Eye (tissue), 1 donor: Measurements from ENCODE around the gene CSK.

Experiments
- DNase-seq: peaks from one replicate; pipeline ENCODE4 v3.0.0-alpha.2; 2015

The CSK gene

DNA sequence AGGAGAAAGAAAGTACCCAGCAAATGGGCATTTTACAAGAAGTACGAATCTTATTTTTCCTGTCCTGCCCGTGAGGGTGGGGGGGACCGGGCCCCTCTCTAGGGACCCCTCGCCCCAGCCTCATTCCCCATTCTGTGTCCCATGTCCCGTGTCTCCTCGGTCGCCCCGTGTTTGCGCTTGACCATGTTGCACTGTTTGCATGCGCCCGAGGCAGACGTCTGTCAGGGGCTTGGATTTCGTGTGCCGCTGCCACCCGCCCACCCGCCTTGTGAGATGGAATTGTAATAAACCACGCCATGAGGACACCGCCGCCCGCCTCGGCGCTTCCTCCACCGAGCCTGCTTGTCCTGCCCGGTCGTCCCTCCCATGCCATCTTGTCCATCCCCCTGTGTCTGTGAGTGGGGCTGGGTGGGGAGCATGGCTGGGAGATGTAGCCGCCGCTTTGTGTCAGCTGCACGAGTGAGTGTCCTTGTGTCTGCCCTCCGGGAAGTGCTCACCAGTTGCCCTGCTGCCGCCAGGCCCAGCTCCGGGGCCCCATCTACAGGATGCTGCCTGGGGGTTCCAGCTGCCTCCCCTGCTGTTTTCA lies 21.1 kb downstream of the CSK start:
- DNase-seq: no peak

DNA sequence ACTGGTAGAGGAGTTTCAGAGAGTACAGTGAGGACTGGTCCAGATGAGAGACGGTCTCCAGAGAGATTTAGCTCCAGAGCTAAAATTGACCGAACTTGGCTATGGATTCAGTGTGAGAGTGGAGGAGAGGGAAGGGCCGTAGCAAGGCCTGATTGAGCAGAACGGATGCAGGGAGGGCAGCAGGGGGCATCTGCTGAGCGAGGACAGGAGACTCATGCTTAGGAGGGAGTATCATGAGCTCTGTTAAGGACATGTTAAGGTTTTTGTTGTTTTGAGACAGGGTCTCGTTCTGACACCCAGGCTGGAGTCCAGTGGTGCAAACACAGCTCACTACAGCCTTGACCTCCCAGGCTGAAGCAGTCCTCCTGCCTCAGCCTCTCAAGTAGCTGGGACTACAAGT lies 23.1 kb downstream of the CSK start:
- DNase-seq: no peak

DNA sequence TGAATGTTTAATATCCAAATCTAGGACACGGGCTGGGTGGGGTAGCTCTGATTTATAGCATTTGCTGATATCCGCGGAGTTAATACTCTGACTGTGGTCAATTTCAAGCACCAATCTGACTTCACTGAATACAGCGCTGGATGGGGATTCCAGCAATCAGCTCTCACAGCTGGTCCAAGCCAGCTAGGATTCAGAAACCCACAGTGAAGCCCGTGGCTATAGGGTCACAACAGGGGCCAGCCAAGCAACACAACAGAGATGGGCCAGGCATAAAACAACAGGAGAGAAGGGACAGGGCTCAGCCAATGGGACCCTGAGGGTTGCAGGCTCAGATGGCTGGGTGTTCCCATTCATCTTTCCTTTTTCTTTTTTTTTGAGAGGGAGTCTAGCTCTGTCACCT lies 25.4 kb downstream of the CSK start:
- DNase-seq: no peak

DNA sequence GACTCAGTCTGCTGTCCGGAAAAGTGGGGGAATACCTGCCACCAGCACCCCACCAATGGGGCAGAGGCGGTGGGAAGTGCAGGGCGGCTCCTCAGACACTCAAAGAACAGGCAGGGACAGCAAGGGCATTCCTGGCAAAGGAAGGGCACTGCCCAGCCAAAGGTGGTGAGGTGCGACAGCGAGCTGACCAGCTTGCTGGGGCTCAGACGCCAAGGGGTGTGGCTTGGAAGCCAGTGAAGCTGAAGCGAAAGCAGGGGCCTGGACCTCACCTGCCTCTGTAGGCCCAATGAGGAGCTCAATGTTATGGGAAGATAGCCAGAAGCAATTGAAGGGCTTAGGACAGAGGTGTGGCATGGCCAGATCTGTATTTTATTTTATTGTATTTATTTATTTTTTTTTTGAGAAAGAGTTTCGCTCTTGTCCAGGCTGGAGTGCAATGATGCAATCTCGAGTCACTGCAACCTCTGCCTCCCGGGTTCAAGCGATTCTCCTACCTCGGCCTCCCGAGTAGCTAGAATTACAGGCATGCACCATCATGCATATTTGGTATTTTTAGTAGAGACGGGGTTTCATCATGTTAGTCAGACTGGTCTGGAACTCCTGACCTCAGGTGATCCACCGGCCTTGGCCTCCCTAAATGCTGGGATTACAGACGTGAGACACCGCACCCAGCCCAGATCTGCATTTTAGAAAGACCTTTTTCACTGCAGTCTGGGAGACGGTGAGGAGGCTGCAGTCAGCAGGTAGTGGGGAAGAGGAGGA lies 26.4 kb downstream of the CSK start:
- no peak for DNase-seq

DNA sequence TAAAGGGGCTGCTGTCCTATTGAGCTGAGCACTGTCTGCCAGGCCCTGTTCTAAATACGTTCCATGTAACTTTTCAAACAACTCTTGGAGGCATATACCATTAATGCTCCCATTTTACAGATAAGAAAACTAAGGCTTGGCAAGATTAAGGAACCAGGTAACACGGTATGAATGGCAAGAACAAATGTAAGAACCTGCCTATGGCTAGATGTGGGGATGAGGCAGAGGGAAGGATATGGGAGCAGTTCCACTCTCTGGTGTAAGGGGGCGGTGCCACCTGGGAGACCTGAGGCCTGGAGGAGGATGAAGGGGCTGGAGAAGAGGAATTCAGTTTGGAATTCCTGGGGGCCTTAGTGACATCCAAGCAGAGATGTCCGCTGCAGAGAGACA lies 27.0 kb downstream of the CSK start:
- no peak for DNase-seq

DNA sequence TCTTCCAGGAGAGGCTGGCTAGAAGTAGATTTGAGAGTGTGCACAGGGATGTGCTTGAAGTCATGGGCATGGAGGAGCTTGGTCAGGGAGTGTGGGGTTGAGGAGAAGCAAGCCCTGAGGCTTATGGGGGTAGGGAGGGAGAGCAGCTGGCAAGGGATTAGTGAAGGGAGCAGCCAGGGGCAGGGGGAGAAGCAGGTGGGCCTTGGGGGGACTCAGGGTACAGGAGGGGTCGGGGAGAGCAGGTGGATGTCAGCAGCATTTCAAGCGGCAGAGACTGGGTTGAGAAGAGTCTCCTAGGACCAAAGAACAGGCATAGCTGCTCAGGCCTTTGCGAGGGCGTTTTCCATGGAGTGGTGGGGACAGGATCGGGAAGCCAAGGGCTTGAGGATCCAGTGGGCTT lies 27.4 kb downstream of the CSK start:
- DNase-seq: no peak

DNA sequence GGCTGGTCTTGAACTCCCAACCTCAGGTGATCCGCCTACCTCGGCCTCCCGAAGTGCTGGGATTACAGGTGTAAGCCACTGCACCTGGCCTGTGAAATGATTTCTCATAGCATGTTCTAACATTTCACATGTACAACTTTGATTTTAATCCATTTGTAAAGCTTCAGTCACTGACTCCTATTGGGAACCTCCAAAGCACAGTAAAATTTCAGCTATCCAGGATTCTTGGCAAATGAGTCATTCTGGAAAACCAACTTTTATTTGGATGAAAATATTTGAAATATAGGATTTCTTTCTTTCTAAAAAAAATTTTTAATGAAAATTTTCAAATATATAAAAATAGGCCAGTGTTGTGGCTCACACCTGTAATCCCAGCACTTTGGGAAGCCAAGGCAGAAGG lies 28.1 kb downstream of the CSK start:
- DNase-seq: no peak

DNA sequence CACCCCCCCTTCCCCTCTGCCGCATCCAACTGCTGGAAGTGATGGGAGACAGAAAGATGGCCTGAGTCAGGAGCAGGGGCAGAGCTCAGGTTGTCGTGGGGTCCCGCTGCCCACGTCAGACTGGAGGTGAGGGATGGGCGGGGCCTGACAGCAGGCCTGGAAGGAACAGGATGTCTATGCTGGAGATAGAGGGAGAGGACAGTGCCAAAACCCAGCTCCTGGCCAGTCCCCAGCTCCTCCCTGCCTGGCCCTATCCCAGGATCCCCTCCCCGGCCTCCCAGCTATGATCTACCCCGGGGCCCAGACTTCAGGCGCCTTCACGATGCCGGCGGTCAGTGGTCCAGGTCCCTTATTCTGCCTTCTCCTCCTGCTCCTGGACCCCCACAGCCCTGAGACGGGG lies 30.7 kb downstream of the CSK start, which contains the start of gene LMAN1L:
Gene LMAN1L, plus strand, starts transcription at position 303 of the 400 bp plus-strand sequence. Its CDS starts 20 bp downstream, at position 323.
- DNase-seq: no peak

DNA sequence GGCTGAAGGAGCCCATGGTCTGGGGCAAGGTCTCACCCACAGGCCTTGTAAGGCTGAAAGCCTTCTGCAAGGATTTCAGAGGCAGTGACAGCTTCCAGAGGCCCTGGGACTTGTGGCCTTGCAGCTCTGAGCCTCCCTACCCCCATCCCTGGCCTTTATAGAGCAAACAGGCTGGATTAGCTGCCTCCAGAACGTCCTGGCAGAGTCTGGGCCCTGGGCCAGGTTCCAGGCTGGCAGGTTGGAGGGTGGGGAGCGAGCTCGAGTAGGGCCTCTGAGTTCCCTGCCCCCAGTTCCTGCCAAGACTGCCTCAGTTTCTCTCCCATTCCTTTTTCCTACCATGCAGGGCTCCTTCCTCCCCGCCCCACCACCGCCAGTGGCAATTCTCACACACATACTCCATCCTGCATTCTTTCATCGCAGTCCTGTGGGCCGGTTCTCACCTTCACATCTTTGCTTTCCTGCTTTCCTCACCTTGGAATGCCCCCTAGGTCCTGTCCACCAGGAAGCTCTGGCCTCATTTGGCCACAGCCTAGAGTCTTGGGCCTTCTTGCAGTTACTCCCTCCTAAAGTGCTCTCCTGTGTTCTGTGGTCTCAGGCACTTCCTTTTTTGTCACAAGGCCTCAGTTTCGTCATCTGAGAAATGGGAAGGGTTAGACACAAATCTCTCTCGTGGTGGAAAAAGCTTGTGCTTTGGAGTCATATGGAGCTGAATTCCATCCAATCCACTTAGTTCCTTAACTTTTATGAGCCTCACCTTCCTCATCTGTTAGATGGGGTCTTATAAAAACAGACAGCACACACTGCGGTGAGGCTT lies 33.4 kb downstream of the CSK start:
- DNase-seq: no peak

DNA sequence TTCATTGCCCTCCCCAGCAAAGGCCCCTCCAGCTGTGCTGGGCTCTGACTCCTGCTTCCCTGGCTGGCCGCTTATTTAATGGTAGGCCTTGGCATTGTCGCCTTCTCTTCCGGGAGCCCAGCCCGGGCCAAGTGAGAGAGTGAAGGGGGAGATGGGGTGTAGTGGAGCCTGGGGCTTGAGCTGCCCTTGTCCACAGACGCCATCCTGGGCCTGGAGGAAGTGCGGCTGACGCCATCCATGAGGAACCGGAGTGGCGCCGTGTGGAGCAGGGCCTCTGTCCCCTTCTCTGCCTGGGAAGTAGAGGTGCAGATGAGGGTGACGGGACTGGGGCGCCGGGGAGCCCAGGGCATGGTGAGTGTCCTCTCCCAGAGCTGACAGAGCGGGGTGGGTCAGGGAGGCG lies 34.1 kb downstream of the CSK start:
- no peak for DNase-seq

DNA sequence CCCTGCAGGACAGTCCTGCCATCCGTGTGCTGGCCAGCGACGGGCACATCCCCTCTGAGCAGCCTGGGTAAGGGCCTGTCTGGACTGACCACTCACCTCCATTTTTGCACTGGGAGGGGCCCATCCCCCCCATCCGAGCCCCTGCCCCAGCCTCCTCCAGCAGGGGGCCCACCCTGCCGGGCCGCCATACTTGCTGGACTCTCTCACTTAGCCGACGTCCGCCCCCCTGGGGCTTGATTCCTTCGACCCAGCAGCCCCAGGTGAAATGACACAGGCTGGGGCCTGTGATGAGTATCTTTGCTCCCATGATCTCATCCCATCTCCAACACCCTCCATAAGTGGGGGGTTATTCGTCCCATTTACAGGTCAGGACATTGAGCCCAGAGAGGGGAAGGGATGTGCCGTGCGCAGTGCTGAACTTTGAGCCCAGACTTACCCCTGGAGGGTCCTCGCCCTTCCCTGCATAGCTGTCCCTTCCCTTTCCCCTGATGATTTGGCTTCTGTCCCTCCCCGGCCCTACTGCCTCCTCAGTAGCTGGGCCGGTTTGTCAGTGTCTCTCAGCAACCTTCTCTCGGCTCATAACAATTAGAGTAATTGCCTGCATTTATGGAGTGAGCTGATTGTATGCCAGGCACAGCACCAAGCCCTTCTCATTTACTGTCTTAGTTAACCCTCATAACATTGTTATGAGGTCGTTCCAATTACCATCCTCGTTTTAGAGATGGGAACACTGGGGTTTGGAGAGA lies 34.9 kb downstream of the CSK start:
- DNase-seq: no peak

DNA sequence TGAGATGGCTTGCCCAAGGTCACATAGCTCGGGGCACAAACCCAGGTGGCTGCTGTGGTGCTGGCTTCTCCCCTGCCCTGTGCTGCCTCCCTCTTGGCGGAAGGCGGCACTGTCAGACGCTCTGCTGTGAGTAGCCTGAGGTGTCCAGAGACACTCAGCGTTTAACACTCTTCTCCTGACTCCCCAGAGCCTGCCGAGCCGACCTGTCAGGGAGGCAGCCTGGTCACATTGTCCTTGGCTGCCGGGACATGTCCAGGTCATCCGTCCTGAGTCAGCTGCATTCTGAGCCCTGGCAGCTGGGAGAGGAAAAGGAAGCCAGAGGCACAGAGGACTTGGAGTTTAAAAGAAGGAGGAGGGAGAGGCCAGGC lies 35.5 kb downstream of the CSK start:
- peak; percentile 51 for DNase-seq

DNA sequence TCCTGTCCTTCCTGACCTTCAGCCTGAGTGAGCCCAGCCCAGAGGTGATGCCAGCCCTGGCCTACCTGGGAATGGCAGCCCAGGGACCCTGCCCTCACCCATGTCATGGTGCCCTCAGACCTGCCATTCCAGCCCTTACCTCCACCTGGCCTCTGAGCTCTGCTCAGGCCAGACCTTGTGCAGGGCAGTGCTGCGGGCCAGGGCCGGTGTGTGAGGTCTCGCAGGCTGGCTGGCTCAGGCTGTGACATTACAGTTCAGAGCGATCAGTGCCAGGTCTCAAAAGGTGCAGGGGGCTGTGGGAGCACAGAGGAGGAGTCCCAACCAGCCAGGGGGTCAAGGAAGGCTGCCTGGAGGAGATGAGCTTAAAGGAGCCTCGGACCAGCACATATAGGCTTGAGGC lies 38.2 kb downstream of the CSK start:
- no peak for DNase-seq

DNA sequence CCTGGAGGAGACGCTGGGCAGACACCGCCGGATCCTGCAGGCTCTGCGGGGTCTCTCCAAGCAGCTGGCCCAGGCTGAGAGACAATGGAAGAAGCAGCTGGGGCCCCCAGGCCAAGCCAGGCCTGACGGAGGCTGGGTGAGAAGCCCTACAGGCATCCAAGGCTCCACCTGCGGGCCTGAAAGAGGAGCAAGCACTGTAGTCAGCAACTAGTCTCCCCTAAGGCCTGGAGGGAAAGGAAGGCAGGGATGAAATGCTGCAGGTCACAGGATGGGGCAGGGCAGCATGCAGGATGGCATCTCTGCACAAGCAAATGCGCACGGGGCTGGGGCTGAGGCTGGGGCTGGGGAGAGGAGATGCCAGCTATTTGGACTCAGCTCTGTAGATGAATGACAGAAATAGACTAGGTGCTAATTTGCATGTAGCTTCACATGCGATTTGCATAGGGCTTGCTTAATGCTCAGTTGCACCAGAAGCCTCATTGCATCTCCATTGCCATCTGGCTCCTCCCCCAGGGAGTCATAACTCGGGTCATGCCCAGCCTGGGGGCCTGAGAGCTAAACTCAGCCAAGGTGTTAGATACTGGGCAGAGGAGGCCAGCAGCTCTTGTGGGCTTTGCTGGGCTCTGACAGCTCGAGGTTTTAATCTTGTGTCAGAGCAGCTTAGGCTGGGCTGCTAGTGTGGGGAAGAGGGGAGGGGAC lies 39.4 kb downstream of the CSK start:
- peak; percentile 82 for DNase-seq

DNA sequence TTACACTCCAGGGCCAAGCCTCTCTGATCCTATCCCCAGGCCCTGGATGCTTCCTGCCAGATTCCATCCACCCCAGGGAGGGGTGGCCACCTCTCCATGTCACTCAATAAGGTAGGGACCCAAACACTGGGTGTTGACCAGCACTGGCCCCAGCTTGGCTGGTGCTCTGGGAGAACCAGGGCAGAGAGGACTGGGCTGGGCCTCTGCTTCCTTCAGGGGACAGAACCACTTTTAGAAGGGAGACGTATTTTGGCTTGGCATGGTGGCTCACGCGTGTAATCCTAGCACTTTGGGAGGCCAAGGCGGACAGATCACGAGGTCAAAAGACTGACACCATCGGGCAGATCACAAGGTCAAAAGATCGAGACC lies 39.9 kb downstream of the CSK start:
- DNase-seq: no peak

DNA sequence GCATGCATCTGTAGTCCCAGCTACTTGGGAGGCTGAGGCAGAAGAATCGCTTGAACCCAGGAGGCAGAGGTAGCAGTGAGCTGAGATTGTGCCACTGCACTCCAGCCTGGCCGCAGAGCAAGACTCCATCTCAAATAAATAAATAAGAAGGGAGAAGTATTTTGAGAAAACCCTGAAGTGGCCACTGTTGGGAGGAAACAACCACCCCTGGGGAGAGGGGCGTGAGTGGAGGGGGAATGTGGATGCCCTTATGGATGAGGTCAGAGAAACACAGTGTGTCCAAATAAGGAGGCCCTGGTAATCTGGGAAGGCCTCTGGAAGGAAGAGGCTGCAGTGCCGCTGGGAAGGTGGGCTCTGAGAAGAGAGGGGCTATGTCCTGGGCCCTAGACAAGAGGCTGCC lies 40.4 kb downstream of the CSK start:
- DNase-seq: no peak

DNA sequence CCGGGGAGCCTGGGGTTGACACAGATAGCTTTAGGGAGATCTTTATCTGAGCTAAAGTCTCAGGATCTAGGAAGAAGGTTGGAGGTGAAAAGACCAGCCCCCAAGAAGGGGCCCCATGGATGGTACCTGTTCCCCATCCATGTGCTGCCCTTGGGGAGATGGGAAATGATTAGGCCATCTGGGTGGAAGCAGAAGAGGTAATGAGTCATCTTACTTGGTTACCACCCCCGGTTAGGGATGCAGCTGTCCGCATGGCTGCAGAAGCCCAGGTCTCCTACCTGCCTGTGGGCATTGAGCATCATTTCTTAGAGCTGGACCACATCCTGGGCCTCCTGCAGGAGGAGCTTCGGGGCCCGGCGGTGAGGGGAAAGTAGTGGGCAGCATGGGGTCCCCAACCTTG lies 41.4 kb downstream of the CSK start:
- no peak for DNase-seq

DNA sequence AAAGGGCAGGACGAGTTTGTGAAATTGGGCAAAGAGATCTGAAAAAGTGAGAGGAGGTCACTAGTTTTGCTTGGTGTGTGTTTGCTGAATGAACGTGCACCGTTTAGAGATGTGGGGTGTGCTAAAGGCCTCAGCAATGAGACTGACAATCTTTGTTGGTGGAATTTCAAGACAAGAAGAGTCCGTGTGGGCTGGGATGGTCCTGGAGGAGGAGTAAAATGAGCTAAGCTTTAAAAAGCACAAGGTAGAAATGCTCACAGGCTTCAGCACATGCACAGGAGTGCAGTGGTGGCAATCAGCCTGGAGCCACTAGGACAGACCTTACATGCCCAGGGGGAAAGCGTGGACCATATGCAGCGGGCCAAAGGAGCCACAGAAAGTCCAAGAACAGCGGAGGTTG lies 43.1 kb downstream of the CSK start:
- DNase-seq: no peak

DNA sequence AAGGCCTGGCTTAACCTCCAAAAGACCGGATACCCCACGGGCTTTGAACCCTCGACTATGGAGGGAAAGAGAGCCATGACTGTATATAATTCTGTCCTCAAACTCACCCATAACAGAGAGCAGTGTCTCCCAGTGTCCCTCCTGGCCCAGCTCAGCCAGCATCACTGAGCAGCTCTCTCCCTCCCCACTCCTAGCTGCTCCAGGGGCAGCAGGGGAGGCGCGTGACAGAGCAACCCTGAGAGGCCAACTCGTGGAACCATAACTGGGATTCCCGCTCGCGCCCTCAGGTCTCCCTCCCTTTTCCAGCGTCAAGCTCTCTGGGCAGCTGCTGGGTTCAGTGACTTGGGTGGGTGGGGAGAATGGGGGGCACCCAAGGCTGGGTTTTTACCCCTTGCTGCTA lies 44.0 kb downstream of the CSK start:
- peak; percentile 49 for DNase-seq

DNA sequence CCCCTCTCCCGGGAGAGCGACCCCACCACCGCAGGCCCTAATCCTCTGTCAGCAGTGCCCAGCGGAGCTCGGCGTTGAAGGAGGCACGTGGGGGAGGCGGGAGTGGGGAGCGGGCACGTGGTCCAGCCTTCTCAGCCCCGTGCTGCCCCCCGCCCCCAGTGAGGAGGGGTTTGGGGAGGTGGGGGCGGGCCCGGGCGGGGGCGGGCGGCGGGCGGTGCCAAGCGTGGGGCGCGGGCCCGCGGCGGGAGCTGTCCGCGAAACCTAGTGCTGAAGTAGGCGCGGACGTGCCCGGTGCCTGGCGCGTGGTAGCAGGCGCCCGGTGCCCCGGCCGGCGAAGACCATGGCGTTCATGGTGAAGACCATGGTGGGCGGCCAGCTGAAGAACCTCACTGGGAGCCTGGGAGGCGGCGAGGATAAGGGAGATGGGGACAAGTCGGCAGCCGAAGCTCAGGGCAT lies 44.5 kb downstream of the CSK start, which contains the start of gene CPLX3:
Gene CPLX3, plus strand, starts transcription at position 264 of the 456 bp plus-strand sequence. Its CDS starts 77 bp downstream, at position 341.
- DNase-seq: peak; percentile 76

DNA sequence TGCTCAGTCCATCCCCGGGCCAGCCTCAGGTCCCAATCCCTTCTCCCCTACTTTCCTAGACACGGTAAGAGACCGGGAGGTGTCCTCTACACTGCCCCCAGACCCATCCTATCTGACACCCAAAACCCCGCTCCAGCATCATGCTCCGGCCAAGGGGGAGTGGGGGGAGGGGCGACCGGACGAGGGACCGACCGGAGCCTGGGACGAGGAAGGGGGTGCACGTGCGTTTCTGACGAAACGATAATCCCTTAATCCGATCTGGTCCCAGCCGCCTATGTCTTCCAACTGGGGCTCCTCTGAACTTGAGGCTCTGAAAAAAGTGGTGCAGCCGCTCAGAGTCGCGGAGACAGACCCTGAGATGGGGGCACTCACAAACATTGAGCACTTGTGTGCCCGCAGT lies 45.0 kb downstream of the CSK start:
- no peak for DNase-seq

DNA sequence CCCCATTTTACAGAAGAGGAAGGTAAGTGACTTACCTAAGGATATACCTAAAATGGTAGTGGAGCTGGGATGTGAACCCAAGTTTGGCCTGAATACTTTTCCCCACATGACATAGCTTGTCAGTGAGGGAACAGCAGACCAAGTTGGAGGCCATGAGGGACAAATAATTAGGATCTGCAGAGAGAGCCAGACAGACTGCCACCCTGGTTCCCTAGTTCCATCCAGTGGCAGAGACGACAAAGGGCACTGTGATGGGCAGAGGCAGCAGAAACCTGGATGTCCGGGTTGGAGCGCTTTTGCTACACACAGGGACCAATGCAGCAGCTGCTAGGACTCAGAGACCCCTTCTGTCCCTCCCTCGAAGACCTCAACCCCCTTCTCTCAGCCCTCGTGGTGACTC lies 45.7 kb downstream of the CSK start:
- DNase-seq: no peak

DNA sequence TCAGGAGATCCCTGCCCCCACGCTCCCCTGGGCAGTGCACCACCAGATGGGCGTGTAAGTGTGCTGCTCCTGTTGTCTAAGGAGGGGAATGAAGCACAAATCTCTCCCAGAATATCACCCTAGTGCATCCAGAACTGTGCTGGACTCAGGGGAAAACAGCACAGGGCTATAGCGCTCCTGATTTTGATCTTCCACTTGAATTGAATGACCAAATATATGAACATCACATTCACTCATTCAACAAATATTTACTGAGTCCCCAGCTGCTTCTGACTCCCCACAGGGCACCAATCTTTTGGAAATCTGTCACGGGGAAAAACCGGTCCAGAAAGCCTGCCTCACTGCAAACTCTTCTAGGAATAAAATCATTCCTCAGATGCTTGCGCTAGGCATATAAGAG lies 47.0 kb downstream of the CSK start:
- DNase-seq: no peak
